GM13977 (cell line): ENCODE data around the gene SLC25A26.

Experiments used
- DNase-seq: peaks from one replicate; pipeline ENCODE4 v3.0.0; 2012; ENCODE audit warnings: low spot score
- in situ Hi-C: fragments of 300-500 bp; cut with MboI; formaldehyde crosslinking; loops from one replicate; pipeline ENCODE4 v1.12.0; 2022; ENCODE audit warnings: low sequenced_read_pairs, low pct_unique_long_range_greater_than_20kb, mixed read lengths, inconsistent platforms; ENCODE audit not compliant: unreplicated experiment
- TF ChIP-seq, protein P1 (sequence below): IDR thresholded peaks from 2 replicates; pipeline ENCODE4 v1.5.1; 2012; ENCODE audit warnings: mild to moderate bottlenecking, control low read depth; ENCODE audit not compliant: insufficient read depth; ENCODE audit errors: extremely low read depth, missing control alignments

SLC25A26 gene

DNA sequence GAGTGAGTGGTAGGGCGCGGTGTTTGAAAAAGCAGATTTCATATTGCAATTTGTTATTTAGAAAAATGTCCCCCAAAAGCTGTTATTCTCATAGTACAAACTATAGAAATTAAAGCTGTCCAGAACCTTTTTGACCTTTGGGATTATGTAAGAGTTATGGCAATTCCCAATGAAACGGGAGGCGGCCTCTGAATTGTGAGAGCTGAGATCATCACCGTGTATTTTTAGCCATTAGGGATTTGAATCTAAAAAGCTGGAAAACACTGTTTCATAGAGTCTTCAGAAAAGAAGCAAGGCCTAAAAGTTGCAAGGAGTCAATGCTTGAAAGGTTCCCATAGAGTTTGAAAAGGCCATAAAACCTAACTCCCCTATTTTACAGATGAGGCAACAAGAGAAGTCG is 38.6 kb upstream of the SLC25A26 start:
- TF ChIP-seq, protein P1, sequence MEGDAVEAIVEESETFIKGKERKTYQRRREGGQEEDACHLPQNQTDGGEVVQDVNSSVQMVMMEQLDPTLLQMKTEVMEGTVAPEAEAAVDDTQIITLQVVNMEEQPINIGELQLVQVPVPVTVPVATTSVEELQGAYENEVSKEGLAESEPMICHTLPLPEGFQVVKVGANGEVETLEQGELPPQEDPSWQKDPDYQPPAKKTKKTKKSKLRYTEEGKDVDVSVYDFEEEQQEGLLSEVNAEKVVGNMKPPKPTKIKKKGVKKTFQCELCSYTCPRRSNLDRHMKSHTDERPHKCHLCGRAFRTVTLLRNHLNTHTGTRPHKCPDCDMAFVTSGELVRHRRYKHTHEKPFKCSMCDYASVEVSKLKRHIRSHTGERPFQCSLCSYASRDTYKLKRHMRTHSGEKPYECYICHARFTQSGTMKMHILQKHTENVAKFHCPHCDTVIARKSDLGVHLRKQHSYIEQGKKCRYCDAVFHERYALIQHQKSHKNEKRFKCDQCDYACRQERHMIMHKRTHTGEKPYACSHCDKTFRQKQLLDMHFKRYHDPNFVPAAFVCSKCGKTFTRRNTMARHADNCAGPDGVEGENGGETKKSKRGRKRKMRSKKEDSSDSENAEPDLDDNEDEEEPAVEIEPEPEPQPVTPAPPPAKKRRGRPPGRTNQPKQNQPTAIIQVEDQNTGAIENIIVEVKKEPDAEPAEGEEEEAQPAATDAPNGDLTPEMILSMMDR: no peak
- no peak for DNase-seq
- in situ Hi-C loops: no loop called here

DNA sequence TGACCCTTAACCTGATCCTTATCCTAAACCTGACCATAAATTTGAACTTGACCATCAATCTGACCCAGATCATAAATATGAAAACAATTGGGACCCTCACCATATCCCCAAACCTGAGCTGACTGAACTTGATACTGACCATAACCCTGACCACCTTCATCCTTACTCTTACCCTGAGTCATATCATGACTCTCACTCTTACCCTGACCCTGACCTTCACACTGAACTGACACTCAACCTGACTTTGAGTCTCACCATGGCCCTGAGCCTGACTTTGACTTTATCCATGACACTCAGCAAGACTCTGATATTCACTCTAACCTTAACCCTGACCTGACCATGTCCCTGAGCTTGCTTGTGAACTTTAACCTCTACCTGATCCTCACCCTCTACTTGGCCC is 34.3 kb upstream of the SLC25A26 start:
- DNase-seq: no peak
- TF ChIP-seq, protein P1: no peak
- in situ Hi-C loops: no loop called here

GRCh38 chr3:66195347-66195783 is 25.4 kb upstream of the SLC25A26 start:
- peak; percentile 29 for DNase-seq
- TF ChIP-seq, protein P1: peak; percentile 2
- in situ Hi-C loops: no loop called here

DNA sequence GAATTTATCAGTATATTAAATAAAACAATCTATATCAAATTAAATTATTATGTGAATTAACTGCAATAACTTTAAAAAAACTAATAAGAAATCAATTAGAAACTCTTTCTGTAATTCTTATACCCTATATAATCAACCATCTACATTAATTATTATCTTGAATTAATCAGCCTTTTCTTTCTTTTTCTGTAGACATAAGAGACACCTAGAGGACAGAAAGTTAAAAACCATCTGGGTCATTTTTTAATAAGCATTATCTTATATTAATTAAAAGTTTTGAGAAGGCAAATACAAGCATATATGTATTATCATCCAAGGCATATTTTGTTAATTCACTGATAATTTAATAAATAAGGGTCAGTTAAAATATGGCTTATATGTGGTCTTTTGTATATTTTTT is 24.2 kb upstream of the SLC25A26 start:
- in situ Hi-C loops: no loop called here
- TF ChIP-seq, protein P1: no peak
- no peak for DNase-seq

GRCh38 chr3:66198437-66199088 is 22.2 kb upstream of the SLC25A26 start:
- DNase-seq: no peak
- TF ChIP-seq, protein P1: no peak
- in situ Hi-C loops: no loop called here

- TF ChIP-seq, protein P1: no peak
- DNase-seq: no peak
- in situ Hi-C loops: no loop called here
Observed at GRCh38 chr3:66199089-66199473, 21.7 kb upstream of the SLC25A26 start.
